ENCODE results near the gene KLC4.
"Not testable (repeated sequence)": the region's sequence is repeated elsewhere in the genome, so short reads cannot be mapped to it uniquely, and the experiment has no call there.

The KLC4 gene

GRCh38 chr6:43036712-43037111, 22.7 kb upstream of the KLC4 start:
- no peak for DNase-seq

- DNase-seq = no peak
Observed at GRCh38 chr6:43037197-43037596, 22.2 kb upstream of the KLC4 start.

- DNase-seq = no peak
Observed at GRCh38 chr6:43037706-43038105, 21.7 kb upstream of the KLC4 start.

GRCh38 chr6:43038727-43039126, 20.7 kb upstream of the KLC4 start:
- no peak for DNase-seq

- no peak for DNase-seq
Observed at GRCh38 chr6:43040542-43041257, 18.7 kb upstream of the KLC4 start.

GRCh38 chr6:43041475-43041874, 18.0 kb upstream of the KLC4 start:
- not testable (repeated sequence) for DNase-seq

- DNase-seq = no peak
Observed at GRCh38 chr6:43043310-43043709, 16.1 kb upstream of the KLC4 start.

GRCh38 chr6:43045371-43045930, 14.0 kb upstream of the KLC4 start:
- no peak for DNase-seq

- no peak for DNase-seq
Observed at GRCh38 chr6:43047998-43048397, 11.4 kb upstream of the KLC4 start.

GRCh38 chr6:43050981-43051380, 8.4 kb upstream of the KLC4 start:
- DNase-seq = no peak

- DNase-seq = no peak
Observed at GRCh38 chr6:43052225-43052841, 7.1 kb upstream of the KLC4 start.

GRCh38 chr6:43052842-43053544, 6.4 kb upstream of the KLC4 start:
- DNase-seq = peak in 1 of 2 donors; percentile 16

GRCh38 chr6:43053545-43054205, 5.8 kb upstream of the KLC4 start, which contains the start of gene CUL7:
CUL7 (minus strand) TSS chr6:43053851; CDS start chr6:43052788, 1,063 bp downstream.
- DNase-seq = peak; percentile 91 to 93

GRCh38 chr6:43054206-43054943, 5.1 kb upstream of the KLC4 start:
- no peak for DNase-seq

GRCh38 chr6:43055966-43056365, 3.5 kb upstream of the KLC4 start:
- no peak for DNase-seq

- peak; percentile 25 to 40 for DNase-seq
Observed at GRCh38 chr6:43058531-43058930, 900 bp upstream of the KLC4 start.

GRCh38 chr6:43060034-43060754, 763 bp downstream of the KLC4 start:
- no peak for DNase-seq

- no peak for DNase-seq
Observed at GRCh38 chr6:43060755-43061633, 1.6 kb downstream of the KLC4 start.

- DNase-seq = no peak
Observed at GRCh38 chr6:43061861-43062260, 2.4 kb downstream of the KLC4 start.

- DNase-seq = no peak
Observed at GRCh38 chr6:43062818-43063217, 3.4 kb downstream of the KLC4 start.
